ENCODE results near the gene KDM5B. TPM values are rescaled to one million over a fixed set of nuclear protein-coding genes. Genes with fewer than 3 reads are reported as not detected.
A peak's percentile ranks its signal among the peaks of the same experiment; 100 is the strongest.
"Not testable (repeated sequence)": the region's sequence is repeated elsewhere in the genome, so short reads cannot be mapped to it uniquely, and the experiment has no call there.

KDM5B gene
- polyA plus RNA-seq, 1 of the 3 experiments (the other 2 are of a cell fraction) = 21.7 TPM

GRCh38 chr1:202716654-202717053 lies 91.6 kb downstream of the KDM5B start:
- Histone ChIP-seq H3K4me3 (ENCODE audit: low read depth in 2 of 2, low read length in 1 of 2) (no peak overlapping the region), H3K4me1 (ENCODE audit: control insufficient read depth in 1 of 2, insufficient read depth in 2 of 2, low read depth in 1 of 2, low read length in 1 of 2) (peaks cover 0 to 15% of the 10 kb centered on the region in 2 experiments; a peak in 1 of 4 replicates), H2AFZ (ENCODE audit: low read depth) (no peak overlapping the region), H3K79me2 (ENCODE audit: insufficient read depth) (no peaks in the 10 kb centered on the region), H3K27ac (ENCODE audit: low read depth in 2 of 2, low read length in 1 of 2) (no peak overlapping the region), H3K27me3 (ENCODE audit: insufficient read depth) (no peaks in the 10 kb centered on the region), H4K20me1 (ENCODE audit: insufficient read depth) (no peaks in the 10 kb centered on the region), H3F3A (replicated peaks; ENCODE audit: insufficient read depth) (no peaks in the 10 kb centered on the region), H3K9me3 (no peaks in the 10 kb centered on the region), H3K9me2 (no peaks in the 10 kb centered on the region), H3K4me2 (no peak overlapping the region), H3K9ac (no peak overlapping the region), H3K36me3 (replicated peaks in 1 of 2; ENCODE audit: control insufficient read depth in 1 of 2, insufficient read depth in 2 of 2, low read length in 1 of 2) (no peaks in the 10 kb centered on the region)
- 77% methylated on average over 2 of the region's 2 CpGs for WGBS (ENCODE audit: low lambda C conversion rate)
- no peak for TF ChIP-seq TAF1 (IDR thresholded peaks at IDR 0.05; ENCODE audit: borderline replicate concordance, low read depth, low read length)
- no peak for TF ChIP-seq TCF12 (IDR thresholded peaks at IDR 0.05)
- TF ChIP-seq GATA2 (CRISPR knock-in tag; IDR thresholded peaks at IDR 0.05) = no peak
- no peak for TF ChIP-seq JUND (IDR thresholded peaks at IDR 0.05)
- no peak for TF ChIP-seq USF2 (IDR thresholded peaks at IDR 0.05; ENCODE audit: borderline replicate concordance, low read depth, low read length)
- no peak for TF ChIP-seq YY1 (IDR thresholded peaks at IDR 0.05; ENCODE audit: low read depth)
- no peak for TF ChIP-seq RAD21 (IDR thresholded peaks at IDR 0.05; ENCODE audit: low read length)
- no peak for TF ChIP-seq FOXJ3 (CRISPR knock-in tag; IDR thresholded peaks at IDR 0.05)
- ChIA-PET CTCF (interaction anchor here (0.8 to 6.2 kb wide), 12 partner anchors 8 to 527 kb away, joined by 3 to 67 read pairs (median 4); no protein-coding TSS in a partner anchor), POLR2A (no interaction called here)
- DNase-seq = no peak

- H4K20me1 ChIP-seq (ENCODE audit: insufficient read depth); H3K4me3 ChIP-seq (ENCODE audit: low read depth in 2 of 2, low read length in 1 of 2); H3K27ac ChIP-seq (ENCODE audit: low read depth in 2 of 2, low read length in 1 of 2); POLR2A ChIA-PET; H3K36me3 ChIP-seq (replicated peaks in 1 of 2; ENCODE audit: control insufficient read depth in 1 of 2, insufficient read depth in 2 of 2, low read length in 1 of 2); H3K9me2 ChIP-seq; DNase-seq; H3K9ac ChIP-seq; H3K79me2 ChIP-seq (ENCODE audit: insufficient read depth); H3K9me3 ChIP-seq; H2AFZ ChIP-seq (ENCODE audit: low read depth); H3K4me2 ChIP-seq; H3F3A ChIP-seq (replicated peaks; ENCODE audit: insufficient read depth): not testable (repeated sequence)
- Histone ChIP-seq H3K27me3 (ENCODE audit: insufficient read depth) (peaks cover 18% of the 10 kb centered on the region), H3K4me1 (ENCODE audit: control insufficient read depth in 1 of 2, insufficient read depth in 2 of 2, low read depth in 1 of 2, low read length in 1 of 2) (peaks cover 0 to 30% of the 10 kb centered on the region in 2 experiments; a peak in 1 of 4 replicates)
- CTCF ChIA-PET = interaction anchor here (1.0 to 3.0 kb wide), 3 partner anchors 22 to 553 kb away, joined by 4 to 13 read pairs (median 4); no protein-coding TSS in a partner anchor
- WGBS (ENCODE audit: low lambda C conversion rate) = 56% methylated on average over 1 of the region's 1 CpG
Measured at GRCh38 chr1:202714202-202714601, 94.0 kb downstream of the KDM5B start.

- no peak overlapping the region for H2AFZ ChIP-seq (ENCODE audit: low read depth)
- H4K20me1 ChIP-seq (ENCODE audit: insufficient read depth) = no peaks in the 10 kb centered on the region
- no peak overlapping the region for H3K9ac ChIP-seq
- H3K9me2 ChIP-seq = no peaks in the 10 kb centered on the region
- 51% methylated on average over 4 of the region's 4 CpGs for WGBS (ENCODE audit: low lambda C conversion rate)
- CTCF ChIA-PET = interaction anchor here (0.7 to 3.0 kb wide), 9 partner anchors 10 to 554 kb away, joined by 3 to 13 read pairs (median 4); partner anchors contain the start of gene UBE2T
- POLR2A ChIA-PET = interaction anchor here (0.8 kb wide), 1 partner anchor 214 kb away, joined by 3 read pairs; the partner anchor contains the start of gene KLHL12
- no peak overlapping the region for H3K4me3 ChIP-seq (ENCODE audit: low read depth in 2 of 2, low read length in 1 of 2)
- no peak overlapping the region for H3K4me2 ChIP-seq
- no peaks in the 10 kb centered on the region for H3K9me3 ChIP-seq
- no peak for DNase-seq
- H3K79me2 ChIP-seq (ENCODE audit: insufficient read depth) = no peaks in the 10 kb centered on the region
- no peaks in the 10 kb centered on the region for H3K36me3 ChIP-seq (replicated peaks in 1 of 2; ENCODE audit: control insufficient read depth in 1 of 2, insufficient read depth in 2 of 2, low read length in 1 of 2)
- peaks cover 0 to 30% of the 10 kb centered on the region in 2 experiments; a peak in 1 of 4 replicates for H3K4me1 ChIP-seq (ENCODE audit: control insufficient read depth in 1 of 2, insufficient read depth in 2 of 2, low read depth in 1 of 2, low read length in 1 of 2)
- peaks cover 29% of the 10 kb centered on the region for H3K27me3 ChIP-seq (ENCODE audit: insufficient read depth)
- H3F3A ChIP-seq (replicated peaks; ENCODE audit: insufficient read depth) = no peaks in the 10 kb centered on the region
- peak overlapping the region in 1 of 2 experiments; percentile 61; a peak in 2 of 4 replicates for H3K27ac ChIP-seq (ENCODE audit: low read depth in 2 of 2, low read length in 1 of 2)
- TF ChIP-seq IRF3 (IDR thresholded peaks at IDR 0.05; ENCODE audit: low read depth, low read length) (no peak), EZH2phosphoT487 (IDR thresholded peaks at IDR 0.05; ENCODE audit: borderline replicate concordance, low read depth) (no peak), RCOR1 (IDR thresholded peaks at IDR 0.05; ENCODE audit: low read length) (no peak), TCF12 (IDR thresholded peaks at IDR 0.05) (no peak), TEAD4 (IDR thresholded peaks at IDR 0.05; ENCODE audit: borderline replicate concordance, insufficient read depth) (no peak), NFIC (IDR thresholded peaks at IDR 0.05; ENCODE audit: borderline replicate concordance) (no peak), GABPA (IDR thresholded peaks at IDR 0.05; ENCODE audit: low read depth) (no peak), ZBTB33 (IDR thresholded peaks at IDR 0.05; ENCODE audit: borderline replicate concordance, low read depth) (no peak), EP300 (IDR thresholded peaks at IDR 0.05; ENCODE audit: borderline replicate concordance in 1 of 2, low read depth in 1 of 2, low read length in 1 of 2) (no peak), MAX (IDR thresholded peaks at IDR 0.05; ENCODE audit: low read depth) (no peak), SMC3 (IDR thresholded peaks at IDR 0.05; ENCODE audit: low read depth, low read length) (no peak), RXRA (IDR thresholded peaks at IDR 0.05; ENCODE audit: borderline replicate concordance, low read depth) (no peak)
Measured at GRCh38 chr1:202713110-202713509, 95.1 kb downstream of the KDM5B start.
